ENCODE data around the gene TNFRSF12A. TPM values are rescaled to one million over a fixed set of nuclear protein-coding genes. Genes with fewer than 3 reads are reported as not detected.
"Not testable (repeated sequence)": the region's sequence is repeated elsewhere in the genome, so short reads cannot be mapped to it uniquely, and the experiment has no call there.

Gene TNFRSF12A
- total RNA-seq, 2 donors from 2014 or later, result 9.7 to 11.9 TPM

DNA sequence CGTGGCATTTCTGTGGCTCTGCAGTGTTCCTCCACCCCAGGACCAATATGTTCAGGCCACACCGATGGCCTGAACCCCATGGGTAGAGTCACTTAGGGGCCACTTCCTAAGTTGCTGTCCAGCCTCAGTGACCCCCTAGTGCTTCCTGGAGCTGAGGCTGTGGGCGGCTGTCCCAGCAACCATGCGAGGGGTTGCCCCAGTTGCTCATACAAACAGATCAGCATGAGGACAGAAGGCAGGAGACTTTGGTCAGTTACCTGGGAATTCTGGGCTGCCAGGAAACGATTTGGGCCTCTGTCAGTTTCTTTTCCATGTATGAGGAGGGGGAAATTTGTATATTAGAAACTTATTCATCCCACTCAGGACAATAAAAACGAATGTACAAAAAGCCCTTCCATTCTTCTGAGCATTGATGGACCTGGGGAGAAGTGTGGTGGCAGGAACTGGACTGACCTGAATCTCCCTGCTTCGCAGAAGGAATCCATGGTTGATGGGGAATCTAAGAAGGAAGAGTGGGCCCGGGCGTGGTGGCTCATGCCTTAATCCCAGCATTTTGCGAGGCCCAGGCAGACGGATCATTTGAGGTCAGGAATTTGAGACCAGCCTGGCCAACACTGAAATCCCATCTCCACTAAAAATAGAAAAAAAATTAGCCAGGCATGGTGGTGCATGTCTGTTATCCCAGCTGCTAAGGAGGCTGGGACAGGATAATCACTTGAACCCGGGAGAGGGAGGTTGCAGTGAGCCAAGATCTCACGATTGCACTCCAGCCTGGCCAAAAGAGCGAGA is 40.4 kb downstream of the TNFRSF12A start:
- Mint-ChIP-seq H3K27ac (peak overlapping the region; percentile 92), H3K4me1 (peaks cover 34% of the 10 kb centered on the region), H3K36me3 (ENCODE audit: low read depth) (peaks cover 45% of the 10 kb centered on the region)

DNA sequence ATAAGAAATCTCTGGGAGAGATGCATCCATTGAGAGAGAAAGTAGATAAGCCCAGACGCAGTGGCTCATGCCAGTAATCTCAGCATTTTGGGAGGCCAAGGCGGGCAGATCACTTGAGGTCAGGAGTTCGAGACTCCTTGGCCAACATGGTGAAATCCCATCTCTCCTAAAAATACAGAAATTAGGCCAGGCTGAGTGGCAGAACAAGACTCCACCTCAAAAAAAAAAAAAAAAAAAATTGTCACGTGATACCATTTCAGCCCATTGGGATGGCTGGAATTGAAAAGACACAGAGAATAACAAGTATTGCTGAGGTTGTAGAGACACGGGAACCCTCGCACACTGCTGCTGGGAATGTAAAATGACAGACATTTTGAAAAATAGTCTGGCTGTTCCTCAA is 42.4 kb downstream of the TNFRSF12A start:
- ATAC-seq (replicated peaks), result no peak
- H3K27ac Mint-ChIP-seq, result peak overlapping the region; percentile 99
- peak overlapping the region; percentile 100 for H3K4me3 Mint-ChIP-seq
- H3K9me3 Mint-ChIP-seq, result no peaks in the 10 kb centered on the region
- H3K27me3 Mint-ChIP-seq, result no peaks in the 10 kb centered on the region
- H3K36me3 Mint-ChIP-seq (ENCODE audit: low read depth), result peaks cover 48% of the 10 kb centered on the region
- H3K4me1 Mint-ChIP-seq, result peaks cover 27% of the 10 kb centered on the region

More for the DNA sequence above, 40.4 kb downstream of the TNFRSF12A start:
- Mint-ChIP-seq H3K27me3 (no peaks in the 10 kb centered on the region), H3K9me3 (no peaks in the 10 kb centered on the region), H3K4me3 (peak overlapping the region; percentile 88)
- no peak for ATAC-seq (replicated peaks)

DNA sequence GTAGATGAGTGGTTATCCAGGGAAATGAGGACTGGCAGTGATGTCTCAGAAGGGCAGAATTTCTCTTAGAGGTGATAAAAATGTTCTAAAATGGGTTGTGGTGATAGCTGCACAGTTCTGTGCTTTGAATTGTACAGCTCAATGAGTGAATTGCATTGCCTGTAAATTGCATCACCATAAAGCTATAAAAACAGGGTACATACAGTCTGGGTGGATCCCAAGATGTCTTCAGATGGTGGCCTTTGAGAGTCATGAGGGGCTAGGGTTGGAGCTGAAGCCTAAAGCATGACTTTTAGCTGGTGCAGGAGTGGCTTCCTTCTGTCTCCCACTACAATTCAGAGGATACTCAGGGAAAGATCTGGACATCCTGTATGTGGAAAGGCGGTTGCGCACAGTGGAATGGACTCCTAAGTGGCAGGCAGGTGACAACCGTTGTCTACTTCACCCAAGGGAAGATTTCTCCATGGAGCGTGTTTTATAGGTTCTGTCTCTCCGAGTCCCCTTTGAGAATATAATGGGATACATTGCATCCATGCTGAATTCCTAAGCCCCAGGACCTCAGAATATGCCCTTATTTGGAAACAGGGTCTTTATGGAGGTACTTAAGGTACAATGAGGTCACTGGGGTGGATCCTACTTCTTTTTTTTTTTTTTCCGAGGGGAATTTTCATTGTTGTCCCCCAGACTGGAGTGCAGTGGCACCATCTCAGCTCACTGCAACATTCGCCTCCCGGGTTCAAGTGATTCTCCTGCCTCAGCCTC is 43.6 kb downstream of the TNFRSF12A start:
- Mint-ChIP-seq H3K9me3 (no peaks in the 10 kb centered on the region), H3K27me3 (no peaks in the 10 kb centered on the region), H3K4me1 (peaks cover 26% of the 10 kb centered on the region), H3K4me3 (peak overlapping the region; percentile 100), H3K36me3 (ENCODE audit: low read depth) (peaks cover 52% of the 10 kb centered on the region), H3K27ac (peak overlapping the region; percentile 99)
- ATAC-seq (replicated peaks), result no peak

DNA sequence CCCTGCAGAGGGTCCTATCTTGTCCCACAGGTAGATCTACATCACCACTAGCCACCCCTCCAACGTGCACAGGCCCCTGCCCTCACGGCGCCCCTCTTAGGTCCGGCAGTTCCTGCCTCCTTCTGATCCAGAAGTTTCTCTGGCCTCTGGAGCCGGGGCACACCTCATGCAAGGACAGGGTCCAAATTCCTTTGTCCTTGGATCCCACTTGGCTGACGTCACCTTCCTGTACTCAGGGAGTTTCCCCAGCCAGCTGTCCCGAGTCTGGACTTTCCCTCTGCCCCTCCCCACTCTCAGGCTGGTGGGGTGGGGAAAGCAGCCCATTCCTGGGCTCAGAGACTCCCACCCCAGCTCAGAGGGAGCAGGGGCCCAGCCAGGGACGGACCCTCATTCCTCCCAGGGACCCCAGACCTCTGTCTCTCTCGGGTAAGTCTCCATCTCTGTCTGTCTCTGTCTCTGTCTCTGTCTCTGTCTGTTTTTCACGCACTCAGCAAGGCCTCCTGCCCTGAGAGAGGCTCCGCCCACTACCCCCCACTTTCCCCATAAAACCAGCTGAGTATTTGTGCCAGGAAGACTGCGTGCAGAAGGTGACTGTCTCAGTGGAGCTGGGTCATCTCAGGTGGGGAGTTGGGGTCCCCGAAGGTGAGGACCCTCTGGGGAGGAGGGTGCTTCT is 45.0 kb downstream of the TNFRSF12A start, which contains the start of gene IL32:
Gene IL32 (plus strand): TSS at position 572 of the 673 bp plus-strand sequence. CDS start 172 bp downstream, outside the sequence.
- H3K9me3 Mint-ChIP-seq, result no peaks in the 10 kb centered on the region
- H3K4me3 Mint-ChIP-seq, result peak within 1 kb of the TSS; percentile 100
- peak; percentile 64 for ATAC-seq (replicated peaks)
- H3K27me3 Mint-ChIP-seq, result no peaks in the 10 kb centered on the region
- H3K4me1 Mint-ChIP-seq, result peaks cover 31% of the 10 kb centered on the region
- H3K27ac Mint-ChIP-seq, result peak within 1 kb of the TSS; percentile 99
- peaks cover 58% of the 10 kb centered on the region for H3K36me3 Mint-ChIP-seq (ENCODE audit: low read depth)

DNA sequence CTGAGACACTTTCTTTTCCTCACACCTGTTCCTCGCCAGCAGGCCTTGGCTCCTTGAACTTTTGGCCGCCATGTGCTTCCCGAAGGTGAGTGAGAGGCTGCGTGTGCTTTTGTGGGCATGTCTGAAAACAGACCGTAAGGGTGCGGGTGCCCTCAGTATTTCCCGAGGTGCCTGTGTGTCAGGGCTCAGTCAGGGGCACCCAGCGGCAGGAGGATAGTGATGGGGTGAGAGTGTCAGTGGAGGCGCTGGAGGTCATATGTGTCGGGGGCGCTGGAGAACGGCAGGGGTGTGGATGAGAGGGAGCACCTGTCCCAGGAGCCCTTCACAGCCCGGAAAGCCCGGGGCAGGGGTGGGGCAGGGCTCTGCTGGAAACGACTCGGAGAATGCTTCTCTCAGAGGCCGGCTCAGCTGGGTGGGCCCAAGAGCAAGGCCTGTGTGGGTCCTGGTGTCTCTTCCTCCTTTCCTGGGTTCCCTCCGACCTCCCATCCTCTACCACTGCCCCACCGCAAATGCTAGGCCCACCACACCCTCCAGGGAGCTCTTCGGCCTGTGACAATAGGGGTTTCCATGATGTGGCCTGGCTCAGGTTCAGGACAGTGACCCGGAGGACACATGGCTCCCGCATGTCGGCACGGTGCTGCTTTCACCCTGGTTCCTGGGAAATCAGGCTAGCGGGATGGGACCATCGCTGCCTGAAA is 45.7 kb downstream of the TNFRSF12A start:
- Mint-ChIP-seq H3K27ac (peak overlapping the region; percentile 99), H3K36me3 (ENCODE audit: low read depth) (peaks cover 61% of the 10 kb centered on the region), H3K9me3 (no peaks in the 10 kb centered on the region), H3K4me3 (peak overlapping the region; percentile 100), H3K27me3 (no peaks in the 10 kb centered on the region), H3K4me1 (peaks cover 25% of the 10 kb centered on the region)
- no peak for ATAC-seq (replicated peaks)

DNA sequence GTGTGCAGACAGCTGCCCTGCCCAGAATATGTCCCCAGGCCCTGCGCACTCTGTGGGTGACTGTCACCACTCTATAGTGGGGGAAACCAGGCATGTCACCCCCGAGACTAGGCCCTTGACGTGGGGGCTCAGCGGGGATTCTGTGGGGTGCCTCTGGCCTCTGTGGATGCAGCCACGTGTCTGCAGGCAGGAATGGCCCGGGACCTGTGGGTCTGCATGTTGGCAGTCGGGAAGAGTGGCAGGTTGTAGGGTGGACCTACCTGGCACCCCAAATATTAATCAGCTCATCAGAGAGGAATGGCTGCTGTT is 46.2 kb downstream of the TNFRSF12A start:
- peaks cover 65% of the 10 kb centered on the region for H3K36me3 Mint-ChIP-seq (ENCODE audit: low read depth)
- ATAC-seq (replicated peaks), result no peak

DNA sequence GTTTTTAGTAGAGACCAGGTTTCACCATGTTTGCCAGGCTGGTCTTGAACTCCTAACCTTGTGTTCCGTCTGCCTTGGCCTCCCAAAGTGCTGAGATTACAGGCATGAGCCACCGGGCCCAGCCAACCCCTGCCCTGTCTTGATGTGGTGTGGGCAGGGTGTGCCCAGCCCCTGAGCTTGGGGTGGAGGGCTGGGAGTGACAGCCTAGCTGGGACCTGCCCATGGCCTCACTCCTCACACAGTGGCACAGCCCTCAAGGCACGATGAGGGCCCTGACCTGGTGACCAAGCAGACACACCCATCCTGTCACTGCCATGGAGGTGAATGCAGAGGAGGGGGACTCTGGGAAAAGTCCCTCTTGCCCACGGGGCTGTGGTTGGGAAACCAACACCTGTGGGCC is 48.3 kb downstream of the TNFRSF12A start:
- peak overlapping the region; percentile 99 for H3K27ac Mint-ChIP-seq
- H3K27me3 Mint-ChIP-seq, result no peaks in the 10 kb centered on the region
- peaks cover 77% of the 10 kb centered on the region for H3K36me3 Mint-ChIP-seq (ENCODE audit: low read depth)
- H3K9me3 Mint-ChIP-seq, result no peaks in the 10 kb centered on the region
- no peak for ATAC-seq (replicated peaks)
- peak overlapping the region; percentile 100 for H3K4me3 Mint-ChIP-seq
- H3K4me1 Mint-ChIP-seq, result peaks cover 36% of the 10 kb centered on the region

More for the DNA sequence above, 46.2 kb downstream of the TNFRSF12A start:
- H3K4me1 Mint-ChIP-seq, result peaks cover 27% of the 10 kb centered on the region
- H3K27ac Mint-ChIP-seq, result peak overlapping the region; percentile 99
- no peaks in the 10 kb centered on the region for H3K27me3 Mint-ChIP-seq
- H3K4me3 Mint-ChIP-seq, result peak overlapping the region; percentile 100
- no peaks in the 10 kb centered on the region for H3K9me3 Mint-ChIP-seq

DNA sequence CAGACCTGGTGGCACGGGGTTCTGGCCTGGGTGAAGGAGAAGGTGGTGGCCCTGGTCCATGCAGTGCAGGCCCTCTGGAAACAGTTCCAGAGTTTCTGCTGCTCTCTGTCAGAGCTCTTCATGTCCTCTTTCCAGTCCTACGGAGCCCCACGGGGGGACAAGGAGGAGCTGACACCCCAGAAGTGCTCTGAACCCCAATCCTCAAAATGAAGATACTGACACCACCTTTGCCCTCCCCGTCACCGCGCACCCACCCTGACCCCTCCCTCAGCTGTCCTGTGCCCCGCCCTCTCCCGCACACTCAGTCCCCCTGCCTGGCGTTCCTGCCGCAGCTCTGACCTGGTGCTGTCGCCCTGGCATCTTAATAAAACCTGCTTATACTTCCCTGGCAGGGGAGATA is 49.0 kb downstream of the TNFRSF12A start:
- H3K27me3 Mint-ChIP-seq; H3K9me3 Mint-ChIP-seq; ATAC-seq (replicated peaks): not testable (repeated sequence)
- H3K27ac Mint-ChIP-seq, result peak overlapping the region; percentile 84
- H3K4me3 Mint-ChIP-seq, result peak overlapping the region; percentile 100
- peaks cover 38% of the 10 kb centered on the region for H3K4me1 Mint-ChIP-seq
- peaks cover 83% of the 10 kb centered on the region for H3K36me3 Mint-ChIP-seq (ENCODE audit: low read depth)

DNA sequence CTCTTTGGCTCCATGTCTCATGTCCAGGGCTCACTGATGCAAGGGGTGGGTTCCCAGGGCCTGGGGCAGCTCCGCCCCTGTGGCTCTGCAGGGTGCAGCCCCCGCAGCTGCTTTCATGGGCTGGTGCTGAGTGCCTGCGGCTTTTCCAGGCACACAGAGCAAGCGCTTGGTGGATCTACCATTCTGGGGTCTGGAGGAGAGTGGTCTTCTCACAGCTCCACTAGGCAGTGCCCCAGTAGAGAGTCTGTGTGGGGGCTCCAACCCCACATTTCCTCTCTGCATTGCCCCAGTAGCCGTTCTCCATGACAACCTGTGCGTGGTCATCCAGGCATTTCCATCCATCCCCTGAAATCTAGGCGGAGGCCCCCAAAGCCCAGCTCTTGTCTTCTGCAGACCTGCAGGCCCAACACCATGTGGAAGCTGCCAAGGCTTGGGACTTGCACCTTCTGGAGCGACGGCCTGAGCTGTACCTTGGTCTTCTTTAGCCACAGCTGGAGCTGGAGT is 50.5 kb downstream of the TNFRSF12A start:
- peak; percentile 8 for ATAC-seq (replicated peaks)
- Mint-ChIP-seq H3K9me3 (no peaks in the 10 kb centered on the region), H3K36me3 (ENCODE audit: low read depth) (peaks cover 84% of the 10 kb centered on the region), H3K27ac (peak overlapping the region; percentile 84), H3K27me3 (no peaks in the 10 kb centered on the region), H3K4me3 (peak overlapping the region; percentile 100), H3K4me1 (peaks cover 43% of the 10 kb centered on the region)

DNA sequence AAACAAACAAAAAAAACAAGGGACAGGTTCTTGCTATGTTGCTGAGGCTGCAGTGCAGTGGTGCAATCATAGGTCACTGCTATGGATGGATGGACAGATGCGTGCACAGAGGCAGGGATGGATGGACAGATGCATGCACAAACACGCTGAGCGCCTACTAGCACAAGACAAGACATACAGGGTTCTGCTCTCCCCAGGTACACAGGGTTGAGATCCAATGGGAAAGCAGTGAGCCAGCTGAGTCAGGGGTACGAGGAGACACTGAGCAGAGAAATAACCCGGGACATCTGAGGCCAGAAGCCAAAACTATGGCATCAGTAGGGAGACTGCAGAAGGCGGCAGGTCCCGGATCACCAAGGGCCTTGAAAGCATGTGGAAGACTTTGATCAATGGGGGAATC is 51.5 kb downstream of the TNFRSF12A start:
- Mint-ChIP-seq H3K27ac (peak overlapping the region; percentile 64), H3K27me3 (no peaks in the 10 kb centered on the region), H3K4me1 (peaks cover 43% of the 10 kb centered on the region), H3K9me3 (no peaks in the 10 kb centered on the region), H3K36me3 (ENCODE audit: low read depth) (peaks cover 84% of the 10 kb centered on the region), H3K4me3 (peak overlapping the region; percentile 100)
- ATAC-seq (replicated peaks), result no peak

Other genes starting within 250 kb of the TNFRSF12A start
- gene ELOB, start 243.1 kb upstream of the TNFRSF12A start, total RNA-seq, result 100 to 1,000 TPM; 160 to 280 TPM
- not detected for gene PRSS33, start 232.8 kb upstream of the TNFRSF12A start, total RNA-seq
- not detected for gene PRSS41, start 221.9 kb upstream of the TNFRSF12A start, total RNA-seq
- 1 to 10 TPM; 1.2 to 4.8 TPM for gene PRSS21, start 203.1 kb upstream of the TNFRSF12A start, total RNA-seq
- gene ZG16B, start 190.1 kb upstream of the TNFRSF12A start, total RNA-seq, result 1 to 10 TPM; 4.0 to 5.7 TPM
- gene PRSS22, start 162.2 kb upstream of the TNFRSF12A start, total RNA-seq, result 1 to 10 TPM in 1 of 2 donors, not detected in 1; 1.9 TPM
- gene FLYWCH2, start 137.2 kb upstream of the TNFRSF12A start, total RNA-seq, result 10 to 100 TPM; 13.5 to 14.6 TPM
- gene FLYWCH1, start 108.4 kb upstream of the TNFRSF12A start, total RNA-seq, result 10 to 100 TPM; 52.4 to 61.1 TPM
- not detected for gene KREMEN2, start 56.1 kb upstream of the TNFRSF12A start, total RNA-seq
- gene PAQR4, start 51.0 kb upstream of the TNFRSF12A start, total RNA-seq, result 10 to 100 TPM; 24.4 to 41.4 TPM
- gene PKMYT1, start 39.9 kb upstream of the TNFRSF12A start, total RNA-seq, result 100 to 1,000 TPM in 1 of 2 donors, 10 to 100 TPM in 1; 97.7 to 154 TPM
- under 1 TPM in 1 of 2 donors, not detected in 1; 0.15 TPM for gene CLDN9, start 7.4 kb upstream of the TNFRSF12A start, total RNA-seq
- not detected for gene CLDN6, start 2.2 kb upstream of the TNFRSF12A start, total RNA-seq
- gene HCFC1R1, start 3.6 kb downstream of the TNFRSF12A start, total RNA-seq, result 10 to 100 TPM; 28.2 to 46.0 TPM
- gene THOC6, start 3.7 kb downstream of the TNFRSF12A start, total RNA-seq, result 10 to 100 TPM; 49.8 to 68.1 TPM
- 10 to 100 TPM in 1 of 2 donors, 1 to 10 TPM in 1; 1.1 to 12.1 TPM for gene BICDL2, start 16.6 kb downstream of the TNFRSF12A start, total RNA-seq
- gene MMP25, start 26.2 kb downstream of the TNFRSF12A start, total RNA-seq, result 1 to 10 TPM; 5.9 to 7.1 TPM
- 1,000 to 10,000 TPM; 3,603 to 3,666 TPM for gene IL32, start 45.3 kb downstream of the TNFRSF12A start, total RNA-seq
- gene ZSCAN10, start 78.9 kb downstream of the TNFRSF12A start, total RNA-seq, result under 1 TPM; 0.34 to 0.45 TPM
- gene ZNF205, start 92.2 kb downstream of the TNFRSF12A start, total RNA-seq, result not detected
- gene ZNF213, start 114.7 kb downstream of the TNFRSF12A start, total RNA-seq, result 1 to 10 TPM; 6.4 to 8.6 TPM
- under 1 TPM in 1 of 2 donors, not detected in 1; 0.37 TPM for gene OR1F1, start 167.8 kb downstream of the TNFRSF12A start, total RNA-seq
- gene ZNF200, start 214.8 kb downstream of the TNFRSF12A start, total RNA-seq, result 10 to 100 TPM; 14.6 to 23.2 TPM
- under 1 TPM in 1 of 2 donors, not detected in 1; 0.11 TPM for gene MEFV, start 236.3 kb downstream of the TNFRSF12A start, total RNA-seq